ENCODE measurements around the gene CIT. TPM values are rescaled to one million over a fixed set of nuclear protein-coding genes. Genes with fewer than 3 reads are reported as not detected.

Gene CIT
- total and polyA plus RNA-seq, 9 of the 15 experiments (the other 6 are each of a cell fraction or from before 2014, with no cell fraction given), result 1.1 to 46.7 (median 21.3) TPM

DNA sequence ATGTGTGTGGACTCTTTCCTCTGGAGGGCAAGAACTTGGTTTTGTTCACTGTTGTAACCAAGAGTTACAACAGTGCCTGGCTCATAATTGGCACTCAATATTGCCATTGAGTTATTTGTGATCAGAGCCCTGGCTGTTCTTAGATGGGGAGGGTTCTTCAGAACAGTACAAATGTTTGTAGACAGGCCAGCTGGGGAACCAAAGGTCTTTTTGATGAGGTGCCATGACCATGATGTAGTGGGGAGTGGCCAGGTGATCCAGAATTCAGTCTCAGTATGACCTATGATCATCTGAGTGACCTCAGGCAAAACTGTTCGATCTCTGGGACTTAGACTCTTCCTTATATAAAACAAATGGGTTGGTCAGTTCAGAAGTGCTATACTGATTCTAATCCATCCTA is 212.5 kb downstream of the CIT start (continued):
- TF ChIP-seq, protein P1, sequence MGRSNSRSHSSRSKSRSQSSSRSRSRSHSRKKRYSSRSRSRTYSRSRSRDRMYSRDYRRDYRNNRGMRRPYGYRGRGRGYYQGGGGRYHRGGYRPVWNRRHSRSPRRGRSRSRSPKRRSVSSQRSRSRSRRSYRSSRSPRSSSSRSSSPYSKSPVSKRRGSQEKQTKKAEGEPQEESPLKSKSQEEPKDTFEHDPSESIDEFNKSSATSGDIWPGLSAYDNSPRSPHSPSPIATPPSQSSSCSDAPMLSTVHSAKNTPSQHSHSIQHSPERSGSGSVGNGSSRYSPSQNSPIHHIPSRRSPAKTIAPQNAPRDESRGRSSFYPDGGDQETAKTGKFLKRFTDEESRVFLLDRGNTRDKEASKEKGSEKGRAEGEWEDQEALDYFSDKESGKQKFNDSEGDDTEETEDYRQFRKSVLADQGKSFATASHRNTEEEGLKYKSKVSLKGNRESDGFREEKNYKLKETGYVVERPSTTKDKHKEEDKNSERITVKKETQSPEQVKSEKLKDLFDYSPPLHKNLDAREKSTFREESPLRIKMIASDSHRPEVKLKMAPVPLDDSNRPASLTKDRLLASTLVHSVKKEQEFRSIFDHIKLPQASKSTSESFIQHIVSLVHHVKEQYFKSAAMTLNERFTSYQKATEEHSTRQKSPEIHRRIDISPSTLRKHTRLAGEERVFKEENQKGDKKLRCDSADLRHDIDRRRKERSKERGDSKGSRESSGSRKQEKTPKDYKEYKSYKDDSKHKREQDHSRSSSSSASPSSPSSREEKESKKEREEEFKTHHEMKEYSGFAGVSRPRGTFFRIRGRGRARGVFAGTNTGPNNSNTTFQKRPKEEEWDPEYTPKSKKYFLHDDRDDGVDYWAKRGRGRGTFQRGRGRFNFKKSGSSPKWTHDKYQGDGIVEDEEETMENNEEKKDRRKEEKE (IDR thresholded peaks at IDR 0.05; ENCODE audit: borderline replicate concordance in 1 of 2, control insufficient read depth in 1 of 2, low read depth in 2 of 2, low read length in 1 of 2), result no peak
- TF ChIP-seq, protein P2, sequence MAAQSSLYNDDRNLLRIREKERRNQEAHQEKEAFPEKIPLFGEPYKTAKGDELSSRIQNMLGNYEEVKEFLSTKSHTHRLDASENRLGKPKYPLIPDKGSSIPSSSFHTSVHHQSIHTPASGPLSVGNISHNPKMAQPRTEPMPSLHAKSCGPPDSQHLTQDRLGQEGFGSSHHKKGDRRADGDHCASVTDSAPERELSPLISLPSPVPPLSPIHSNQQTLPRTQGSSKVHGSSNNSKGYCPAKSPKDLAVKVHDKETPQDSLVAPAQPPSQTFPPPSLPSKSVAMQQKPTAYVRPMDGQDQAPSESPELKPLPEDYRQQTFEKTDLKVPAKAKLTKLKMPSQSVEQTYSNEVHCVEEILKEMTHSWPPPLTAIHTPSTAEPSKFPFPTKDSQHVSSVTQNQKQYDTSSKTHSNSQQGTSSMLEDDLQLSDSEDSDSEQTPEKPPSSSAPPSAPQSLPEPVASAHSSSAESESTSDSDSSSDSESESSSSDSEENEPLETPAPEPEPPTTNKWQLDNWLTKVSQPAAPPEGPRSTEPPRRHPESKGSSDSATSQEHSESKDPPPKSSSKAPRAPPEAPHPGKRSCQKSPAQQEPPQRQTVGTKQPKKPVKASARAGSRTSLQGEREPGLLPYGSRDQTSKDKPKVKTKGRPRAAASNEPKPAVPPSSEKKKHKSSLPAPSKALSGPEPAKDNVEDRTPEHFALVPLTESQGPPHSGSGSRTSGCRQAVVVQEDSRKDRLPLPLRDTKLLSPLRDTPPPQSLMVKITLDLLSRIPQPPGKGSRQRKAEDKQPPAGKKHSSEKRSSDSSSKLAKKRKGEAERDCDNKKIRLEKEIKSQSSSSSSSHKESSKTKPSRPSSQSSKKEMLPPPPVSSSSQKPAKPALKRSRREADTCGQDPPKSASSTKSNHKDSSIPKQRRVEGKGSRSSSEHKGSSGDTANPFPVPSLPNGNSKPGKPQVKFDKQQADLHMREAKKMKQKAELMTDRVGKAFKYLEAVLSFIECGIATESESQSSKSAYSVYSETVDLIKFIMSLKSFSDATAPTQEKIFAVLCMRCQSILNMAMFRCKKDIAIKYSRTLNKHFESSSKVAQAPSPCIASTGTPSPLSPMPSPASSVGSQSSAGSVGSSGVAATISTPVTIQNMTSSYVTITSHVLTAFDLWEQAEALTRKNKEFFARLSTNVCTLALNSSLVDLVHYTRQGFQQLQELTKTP (IDR thresholded peaks at IDR 0.05; ENCODE audit: low read depth in 1 of 2, partially characterized antibody in 2 of 2), result no peak
- TF ChIP-seq ARID2 (IDR thresholded peaks at IDR 0.05) (no peak), CBX3 (IDR thresholded peaks at IDR 0.05; ENCODE audit: borderline replicate concordance in 1 of 2, low read length in 2 of 2) (no peak)

All from K562 (cell line).